SK-N-SH (cell line): Measurements from ENCODE around the gene PTGDS. TPM values are rescaled to one million over a fixed set of nuclear protein-coding genes. Genes with fewer than 3 reads are reported as not detected.

ENCODE experiments used
- CTCF ChIA-PET: fragments of 300-600, 350-600 bp; formaldehyde crosslinking; extraction: SDS; loops from one replicate; lab custom pipeline; 2021; lab: Yijun Ruan, JAX
- POLR2A ChIA-PET: fragments of 350-600 bp; sonication (Branson Sonifier 250); formaldehyde crosslinking; extraction: SDS; loops from one replicate; lab custom pipeline; 2020; ENCODE audit warnings: antibody characterized with exemption, inconsistent platforms; lab: Yijun Ruan, JAX
- DNase-seq: peaks from one replicate; pipeline ENCODE4 v3.0.0; 2012
- H2AFZ ChIP-seq: fragments of 200-600 bp; sonication (generic); 2 replicates; pipeline ENCODE4 v1.8.1; 2016; ENCODE audit warnings: antibody characterized with exemption, mild to moderate bottlenecking, low read depth
- H3F3A ChIP-seq: fragments of 200-600 bp; sonication (generic); replicated peaks from 2 replicates; pipeline ENCODE3; 2016; ENCODE audit warnings: antibody characterized with exemption, mild to moderate bottlenecking; ENCODE audit not compliant: insufficient read depth
- H3K27ac ChIP-seq, 2 experiments: fragments of 200-500 bp in 1 of 2; fragments of 200-600 bp in 1 of 2; sonication (Bioruptor generic) in 1 of 2; sonication (generic), shearing (Covaris generic) in 1 of 2; 2 replicates each; pipeline versions ENCODE4 v1.5.1 to v1.6.1; 2014 to 2016; ENCODE audit warnings: low read depth in 2 of 2, inconsistent platforms in 1 of 2, low read length in 1 of 2, mild to moderate bottlenecking in 1 of 2, mixed read lengths in 1 of 2
- H3K27me3 ChIP-seq: fragments of 200-600 bp; sonication (generic), shearing (Covaris generic); 2 replicates; pipeline ENCODE4 v1.6.1; 2016; ENCODE audit warnings: mixed run types; ENCODE audit not compliant: insufficient read depth
- H3K36me3 ChIP-seq, 2 experiments: fragments of 200-500 bp in 1 of 2; fragments of 200-600 bp in 1 of 2; sonication (Bioruptor generic) in 1 of 2; sonication (generic) in 1 of 2; replicated peaks in 1 of 2; 2 replicates each; pipeline versions ENCODE3 to v1.5.1; 2014 to 2016; ENCODE audit warnings: low read length in 1 of 2, mild to moderate bottlenecking in 1 of 2; ENCODE audit not compliant: insufficient read depth in 2 of 2, control insufficient read depth in 1 of 2
- H3K4me1 ChIP-seq, 2 experiments: fragments of 200-500 bp in 1 of 2; fragments of 200-600 bp in 1 of 2; sonication (Bioruptor generic) in 1 of 2; sonication (generic), shearing (Covaris generic) in 1 of 2; 2 replicates each; pipeline versions ENCODE4 v1.5.1 to v1.6.1; 2014 to 2016; ENCODE audit warnings: low read depth in 1 of 2, low read length in 1 of 2, mixed run types in 1 of 2; ENCODE audit not compliant: insufficient read depth in 2 of 2, control insufficient read depth in 1 of 2
- H3K4me2 ChIP-seq: fragments of 200-600 bp; sonication (generic), shearing (Covaris generic); 2 replicates; pipeline ENCODE4 v1.6.1; 2017; ENCODE audit warnings: mixed run types
- H3K4me3 ChIP-seq, 2 experiments: fragments of 200-500 bp in 1 of 2; fragments of 200-600 bp in 1 of 2; sonication (Bioruptor generic) in 1 of 2; sonication (generic), shearing (Covaris generic) in 1 of 2; 2 replicates each; pipeline versions ENCODE4 v1.5.1 to v1.8.1; 2014 to 2016; ENCODE audit warnings: low read depth in 2 of 2, inconsistent platforms in 1 of 2, low read length in 1 of 2, mild to moderate bottlenecking in 1 of 2, mixed read lengths in 1 of 2, moderate library complexity in 1 of 2
- H3K79me2 ChIP-seq: fragments of 200-600 bp; sonication (generic); 2 replicates; pipeline ENCODE4 v1.8.1; 2017; ENCODE audit warnings: mild to moderate bottlenecking; ENCODE audit not compliant: insufficient read depth
- H3K9ac ChIP-seq: fragments of 200-600 bp; sonication (generic); 2 replicates; pipeline ENCODE4 v1.6.1; 2017; ENCODE audit warnings: mixed run types
- H3K9me2 ChIP-seq: fragments of 200-600 bp; sonication (generic); 2 replicates; pipeline ENCODE4 v1.6.1; 2017; ENCODE audit warnings: mixed run types
- H3K9me3 ChIP-seq: fragments of 200-600 bp; sonication (generic); 2 replicates; pipeline ENCODE4 v1.6.1; 2017; ENCODE audit warnings: mixed run types, mild to moderate bottlenecking, moderate library complexity
- H4K20me1 ChIP-seq: fragments of 200-600 bp; sonication (generic); 2 replicates; pipeline ENCODE4 v1.6.1; 2017; ENCODE audit warnings: mild to moderate bottlenecking, mixed run types; ENCODE audit not compliant: insufficient read depth
- CHD2 ChIP-seq: fragments of 150-350 bp; IDR thresholded peaks from 2 replicates; pipeline ENCODE4 v1.6.1; 2018; ENCODE audit warnings: low read length; ENCODE audit not compliant: partially characterized antibody
- ELF1 ChIP-seq: IDR thresholded peaks from 2 replicates; pipeline ENCODE4 v1.4.0; 2012
- EP300 ChIP-seq, 2 experiments: IDR thresholded peaks; 2 replicates each; pipeline versions ENCODE4 v1.4.0 to v1.6.1; 2012; ENCODE audit warnings: borderline replicate concordance in 1 of 2, low read depth in 1 of 2, low read length in 1 of 2
- EZH2phosphoT487 ChIP-seq: fragments of 200-600 bp; sonication (generic); IDR thresholded peaks from 2 replicates; pipeline ENCODE4 v1.6.1; 2017; ENCODE audit warnings: low read depth, mixed run types, mild to moderate bottlenecking, antibody characterized with exemption, moderate library complexity, borderline replicate concordance
- FOSL2 ChIP-seq: IDR thresholded peaks from 2 replicates; pipeline ENCODE4 v1.4.0; 2012; ENCODE audit warnings: low read depth, mild to moderate bottlenecking, moderate library complexity, borderline replicate concordance
- GABPA ChIP-seq: IDR thresholded peaks from 2 replicates; pipeline ENCODE4 v1.4.0; 2012; ENCODE audit warnings: low read depth, mild to moderate bottlenecking
- GATA2 ChIP-seq: sonication (generic); formaldehyde crosslinking; IDR thresholded peaks from 2 replicates; pipeline ENCODE4 v1.5.0; 2020; ENCODE audit warnings: mild to moderate bottlenecking, missing genetic modification reagents
- JUND ChIP-seq: IDR thresholded peaks from 2 replicates; pipeline ENCODE4 v1.4.0; 2012
- MXI1 ChIP-seq: IDR thresholded peaks from 2 replicates; pipeline ENCODE4 v1.6.1; 2012; ENCODE audit warnings: mild to moderate bottlenecking, low read depth, low read length, improper control_type of control experiment
- NFIC ChIP-seq: IDR thresholded peaks from 2 replicates; pipeline ENCODE4 v1.4.0; 2012; ENCODE audit warnings: borderline replicate concordance
- RCOR1 ChIP-seq: fragments of 150-350 bp; IDR thresholded peaks from 2 replicates; pipeline ENCODE4 v1.6.1; 2017; ENCODE audit warnings: antibody characterized with exemption, low read length
- RXRA ChIP-seq: IDR thresholded peaks from 2 replicates; pipeline ENCODE4 v1.4.0; 2012; ENCODE audit warnings: low read depth, mild to moderate bottlenecking, borderline replicate concordance
- SIN3A ChIP-seq: IDR thresholded peaks from 2 replicates; pipeline ENCODE4 v1.6.1; 2012; ENCODE audit warnings: low read depth, mild to moderate bottlenecking, low read length, moderate library complexity, borderline replicate concordance
- SMC3 ChIP-seq: IDR thresholded peaks from 2 replicates; pipeline ENCODE4 v1.6.1; 2012; ENCODE audit warnings: low read depth, low read length, improper control_type of control experiment
- TCF12 ChIP-seq: IDR thresholded peaks from 2 replicates; pipeline ENCODE4 v1.4.0; 2012
- TEAD4 ChIP-seq: IDR thresholded peaks from 2 replicates; pipeline ENCODE4 v1.4.0; 2012; ENCODE audit warnings: mild to moderate bottlenecking, borderline replicate concordance; ENCODE audit not compliant: insufficient read depth
- YY1 ChIP-seq: IDR thresholded peaks from 2 replicates; pipeline ENCODE4 v1.4.0; 2012; ENCODE audit warnings: low read depth, mild to moderate bottlenecking
- WGBS: methylation state at CpG from one replicate; pipeline ENCODE4 v1.1.6; 2017; ENCODE audit warnings: low lambda C conversion rate; 5-methylcytosine and 5-hydroxymethylcytosine counted together
- polyA plus RNA-seq, 3 experiments: library from polyadenylated mRNA; depleted of rRNA; stranded (reverse); fragments of >200 nt; gene quantifications; 2 replicates each; pipeline ENCODE4 v1.2.3, GENCODE V29; 2012
- TF ChIP-seq, protein P1 (sequence below): IDR thresholded peaks from 2 replicates; pipeline ENCODE4 v1.4.0; 2012; ENCODE audit warnings: low read depth, borderline replicate concordance
- TF ChIP-seq, protein P2 (sequence below): fragments of 150-350 bp; IDR thresholded peaks from 2 replicates; pipeline ENCODE4 v1.6.1; 2016; ENCODE audit warnings: mild to moderate bottlenecking, low read depth, low read length
- TF ChIP-seq, protein P3 (sequence below): IDR thresholded peaks from 2 replicates; pipeline ENCODE4 v1.4.0; 2012; ENCODE audit warnings: low read depth
- TF ChIP-seq, protein P4 (sequence below): IDR thresholded peaks from 2 replicates; pipeline ENCODE4 v1.4.0; 2012; ENCODE audit warnings: low read depth, borderline replicate concordance
- TF ChIP-seq, protein P5 (sequence below): fragments of 150-350 bp; IDR thresholded peaks from 2 replicates; pipeline ENCODE4 v1.6.1; 2017; ENCODE audit warnings: antibody characterized with exemption, low read length, low read depth, borderline replicate concordance

Gene PTGDS
- polyA plus RNA-seq, 1 of the 3 experiments (the other 2 are of a cell fraction), result not detected

DNA sequence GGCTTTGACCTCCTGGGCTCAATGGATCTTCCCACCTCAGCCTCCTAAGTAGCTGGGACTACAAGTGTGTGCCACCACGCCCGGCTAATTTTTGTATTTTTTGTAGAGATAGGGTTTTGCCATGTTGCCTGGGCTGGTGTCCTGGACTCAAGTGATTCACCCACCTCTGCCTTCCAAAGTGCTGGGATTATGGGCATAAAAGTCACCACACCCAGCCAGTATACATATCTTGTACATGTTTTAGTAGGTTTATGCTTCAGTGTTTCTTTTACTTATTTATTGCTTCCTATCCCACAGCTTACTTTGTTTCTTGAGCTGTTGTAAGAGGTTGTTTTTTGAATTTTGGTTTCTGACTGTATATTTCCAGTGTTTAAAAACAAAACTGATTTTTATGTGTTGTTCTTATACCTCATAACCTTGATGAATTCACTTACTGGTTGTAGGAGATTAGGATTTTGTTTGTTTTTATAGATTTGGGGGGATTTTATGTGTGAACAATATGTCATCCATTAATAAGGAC, 45.6 kb upstream of the PTGDS start:
- Histone ChIP-seq H2AFZ (no peak overlapping the region), H3K9me2 (no peaks in the 10 kb centered on the region), H3K27ac (no peak overlapping the region), H3K79me2 (no peaks in the 10 kb centered on the region), H3K27me3 (no peaks in the 10 kb centered on the region), H3K4me1 (no peaks in the 10 kb centered on the region; a peak in 1 of 4 replicates), H3K36me3 (peaks cover 0 to 23% of the 10 kb centered on the region in 2 experiments), H4K20me1 (no peaks in the 10 kb centered on the region), H3K9ac (no peak overlapping the region), H3K4me2 (no peak overlapping the region), H3K9me3 (no peaks in the 10 kb centered on the region), H3F3A (peaks cover 4% of the 10 kb centered on the region), H3K4me3 (no peak overlapping the region)
- TF ChIP-seq GATA2 (CRISPR knock-in tag), result no peak
- no peak for TF ChIP-seq TEAD4
- TF ChIP-seq RCOR1, result no peak
- TF ChIP-seq NFIC, result no peak
- TF ChIP-seq EZH2phosphoT487, result no peak
- no peak for TF ChIP-seq EP300 (IDR thresholded peaks at IDR 0.05; ENCODE audit: borderline replicate concordance in 1 of 2, low read depth in 1 of 2, low read length in 1 of 2)
- no peak for TF ChIP-seq ELF1
- no peak for TF ChIP-seq JUND
- TF ChIP-seq FOSL2, result no peak
- TF ChIP-seq, protein P1, sequence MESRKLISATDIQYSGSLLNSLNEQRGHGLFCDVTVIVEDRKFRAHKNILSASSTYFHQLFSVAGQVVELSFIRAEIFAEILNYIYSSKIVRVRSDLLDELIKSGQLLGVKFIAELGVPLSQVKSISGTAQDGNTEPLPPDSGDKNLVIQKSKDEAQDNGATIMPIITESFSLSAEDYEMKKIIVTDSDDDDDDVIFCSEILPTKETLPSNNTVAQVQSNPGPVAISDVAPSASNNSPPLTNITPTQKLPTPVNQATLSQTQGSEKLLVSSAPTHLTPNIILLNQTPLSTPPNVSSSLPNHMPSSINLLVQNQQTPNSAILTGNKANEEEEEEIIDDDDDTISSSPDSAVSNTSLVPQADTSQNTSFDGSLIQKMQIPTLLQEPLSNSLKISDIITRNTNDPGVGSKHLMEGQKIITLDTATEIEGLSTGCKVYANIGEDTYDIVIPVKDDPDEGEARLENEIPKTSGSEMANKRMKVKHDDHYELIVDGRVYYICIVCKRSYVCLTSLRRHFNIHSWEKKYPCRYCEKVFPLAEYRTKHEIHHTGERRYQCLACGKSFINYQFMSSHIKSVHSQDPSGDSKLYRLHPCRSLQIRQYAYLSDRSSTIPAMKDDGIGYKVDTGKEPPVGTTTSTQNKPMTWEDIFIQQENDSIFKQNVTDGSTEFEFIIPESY, result no peak
- no peak for TF ChIP-seq SMC3
- TF ChIP-seq, protein P2, sequence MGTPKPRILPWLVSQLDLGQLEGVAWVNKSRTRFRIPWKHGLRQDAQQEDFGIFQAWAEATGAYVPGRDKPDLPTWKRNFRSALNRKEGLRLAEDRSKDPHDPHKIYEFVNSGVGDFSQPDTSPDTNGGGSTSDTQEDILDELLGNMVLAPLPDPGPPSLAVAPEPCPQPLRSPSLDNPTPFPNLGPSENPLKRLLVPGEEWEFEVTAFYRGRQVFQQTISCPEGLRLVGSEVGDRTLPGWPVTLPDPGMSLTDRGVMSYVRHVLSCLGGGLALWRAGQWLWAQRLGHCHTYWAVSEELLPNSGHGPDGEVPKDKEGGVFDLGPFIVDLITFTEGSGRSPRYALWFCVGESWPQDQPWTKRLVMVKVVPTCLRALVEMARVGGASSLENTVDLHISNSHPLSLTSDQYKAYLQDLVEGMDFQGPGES, result no peak
- no peak for TF ChIP-seq MXI1
- no peak for TF ChIP-seq YY1
- no peak for TF ChIP-seq TCF12
- no peak for TF ChIP-seq RXRA
- no peak for DNase-seq
- 100% methylated on average over 2 of the region's 2 CpGs for WGBS
- ChIA-PET POLR2A (no interaction called here), CTCF (interaction anchor here (0.6 to 4.2 kb wide), 4 partner anchors 13 to 132 kb away, joined by 3 to 19 read pairs (median 4); partner anchors contain the start of genes C8G and FBXW5)

DNA sequence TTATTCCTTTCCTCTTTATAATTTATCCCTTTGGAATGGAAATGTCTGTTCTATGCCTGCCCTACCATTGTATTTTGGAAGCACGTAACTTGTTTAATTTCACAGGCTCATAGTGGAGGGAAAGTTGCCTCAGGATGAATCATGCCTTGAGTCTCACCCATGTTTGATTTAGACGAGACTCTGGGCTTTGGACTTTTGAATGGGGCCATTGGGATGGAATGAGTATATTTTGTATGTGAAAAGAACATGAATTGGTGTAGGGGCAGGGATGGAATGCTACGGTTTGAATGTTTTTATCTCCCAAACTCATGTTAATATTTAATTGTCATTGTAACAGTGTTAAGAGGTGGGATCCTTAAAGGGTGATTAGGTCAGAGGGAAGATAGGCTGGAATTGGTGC, 43.0 kb upstream of the PTGDS start:
- Histone ChIP-seq H3K4me3 (no peak overlapping the region), H3K4me1 (no peaks in the 10 kb centered on the region), H3K36me3 (peaks cover under 1 to 27% of the 10 kb centered on the region in 2 experiments), H3K79me2 (no peaks in the 10 kb centered on the region), H3K9me2 (no peaks in the 10 kb centered on the region), H2AFZ (no peak overlapping the region), H3F3A (peaks cover 13% of the 10 kb centered on the region), H3K4me2 (no peak overlapping the region), H3K9me3 (no peaks in the 10 kb centered on the region), H3K27me3 (no peaks in the 10 kb centered on the region), H3K9ac (no peak overlapping the region), H3K27ac (no peak overlapping the region), H4K20me1 (no peaks in the 10 kb centered on the region)
- CTCF ChIA-PET, result no interaction called here
- WGBS, result 89% methylated on average over 3 of the region's 3 CpGs
- POLR2A ChIA-PET, result no interaction called here
- no peak for DNase-seq
- TF ChIP-seq FOSL2 (no peak), EZH2phosphoT487 (no peak), SMC3 (no peak), ELF1 (no peak), TCF12 (no peak), SIN3A (no peak), CHD2 (no peak), RXRA (no peak), GABPA (no peak), EP300 (IDR thresholded peaks at IDR 0.05; ENCODE audit: borderline replicate concordance in 1 of 2, low read depth in 1 of 2, low read length in 1 of 2) (no peak)
- TF ChIP-seq, protein P3, sequence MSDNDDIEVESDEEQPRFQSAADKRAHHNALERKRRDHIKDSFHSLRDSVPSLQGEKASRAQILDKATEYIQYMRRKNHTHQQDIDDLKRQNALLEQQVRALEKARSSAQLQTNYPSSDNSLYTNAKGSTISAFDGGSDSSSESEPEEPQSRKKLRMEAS, result no peak
- TF ChIP-seq, protein P4, sequence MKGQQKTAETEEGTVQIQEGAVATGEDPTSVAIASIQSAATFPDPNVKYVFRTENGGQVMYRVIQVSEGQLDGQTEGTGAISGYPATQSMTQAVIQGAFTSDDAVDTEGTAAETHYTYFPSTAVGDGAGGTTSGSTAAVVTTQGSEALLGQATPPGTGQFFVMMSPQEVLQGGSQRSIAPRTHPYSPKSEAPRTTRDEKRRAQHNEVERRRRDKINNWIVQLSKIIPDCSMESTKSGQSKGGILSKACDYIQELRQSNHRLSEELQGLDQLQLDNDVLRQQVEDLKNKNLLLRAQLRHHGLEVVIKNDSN, result no peak
- TF ChIP-seq, protein P5, sequence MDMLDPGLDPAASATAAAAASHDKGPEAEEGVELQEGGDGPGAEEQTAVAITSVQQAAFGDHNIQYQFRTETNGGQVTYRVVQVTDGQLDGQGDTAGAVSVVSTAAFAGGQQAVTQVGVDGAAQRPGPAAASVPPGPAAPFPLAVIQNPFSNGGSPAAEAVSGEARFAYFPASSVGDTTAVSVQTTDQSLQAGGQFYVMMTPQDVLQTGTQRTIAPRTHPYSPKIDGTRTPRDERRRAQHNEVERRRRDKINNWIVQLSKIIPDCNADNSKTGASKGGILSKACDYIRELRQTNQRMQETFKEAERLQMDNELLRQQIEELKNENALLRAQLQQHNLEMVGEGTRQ, result no peak
